Measurements from ENCODE around the gene XIAP.
"Not testable (repeated sequence)": the region's sequence is repeated elsewhere in the genome, so short reads cannot be mapped to it uniquely, and the experiment has no call there.

XIAP gene

GRCh38 chrX:123859846-123860838 lies at the start of gene XIAP:
Gene XIAP (plus strand): TSS chrX:123860053. CDS start chrX:123885663, 25,610 bp downstream.
- DNase-seq (ENCODE audit: low read depth) = peak; percentile 83

GRCh38 chrX:123814343-123814742 lies 45.5 kb upstream of the XIAP start:
- DNase-seq (ENCODE audit: low read depth) = no peak

- not testable (repeated sequence) for DNase-seq (ENCODE audit: low read depth)
These were observed 44.9 kb upstream of the XIAP start for GRCh38 chrX:123814934-123815394.

- no peak for DNase-seq (ENCODE audit: low read depth)
These were observed 42.5 kb upstream of the XIAP start for GRCh38 chrX:123817288-123817894.

DNA sequence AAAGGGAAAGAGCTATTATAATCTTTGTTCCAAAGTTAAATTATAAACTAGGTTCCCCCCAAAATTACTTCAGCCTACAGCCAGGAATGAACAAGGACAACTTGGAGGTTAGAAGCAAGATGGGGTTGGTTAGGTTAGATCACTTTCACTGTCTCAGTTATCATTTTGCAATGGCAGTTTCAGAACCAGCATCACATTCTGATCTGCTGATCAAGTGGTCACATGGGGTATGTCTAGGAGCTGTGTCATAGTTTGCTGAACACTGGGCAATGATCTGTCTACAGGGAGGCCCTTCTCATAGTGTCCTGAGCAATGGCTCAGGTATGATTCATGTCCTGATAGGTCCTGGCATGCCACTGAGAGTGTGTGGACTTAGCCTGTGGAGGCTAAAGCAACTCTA lies 41.6 kb upstream of the XIAP start:
- DNase-seq (ENCODE audit: low read depth) = no peak

GRCh38 chrX:123822965-123823364 lies 36.9 kb upstream of the XIAP start:
- no peak for DNase-seq (ENCODE audit: low read depth)

- DNase-seq (ENCODE audit: low read depth) = no peak
These were observed 29.5 kb upstream of the XIAP start for GRCh38 chrX:123830309-123830708.

DNA sequence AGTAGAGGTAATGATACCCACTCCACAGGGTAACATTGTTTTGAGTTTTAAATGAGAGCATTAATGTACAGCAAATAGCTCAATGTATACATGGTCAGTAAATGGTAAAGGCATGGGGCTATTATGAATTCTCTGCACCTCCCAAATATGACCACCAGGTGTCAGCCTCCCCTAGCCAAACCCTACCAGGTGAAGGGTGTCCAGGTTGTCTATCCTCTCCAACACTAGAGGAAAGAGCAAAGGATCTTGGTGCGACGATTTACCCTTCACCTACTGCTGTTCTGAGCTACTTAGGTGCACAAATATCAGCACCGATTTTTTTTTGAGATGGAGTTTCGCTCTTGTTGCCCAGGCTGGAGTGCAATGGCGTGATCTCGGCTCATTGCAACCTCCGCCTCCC lies 26.5 kb upstream of the XIAP start:
- DNase-seq (ENCODE audit: low read depth) = peak; percentile 34

DNA sequence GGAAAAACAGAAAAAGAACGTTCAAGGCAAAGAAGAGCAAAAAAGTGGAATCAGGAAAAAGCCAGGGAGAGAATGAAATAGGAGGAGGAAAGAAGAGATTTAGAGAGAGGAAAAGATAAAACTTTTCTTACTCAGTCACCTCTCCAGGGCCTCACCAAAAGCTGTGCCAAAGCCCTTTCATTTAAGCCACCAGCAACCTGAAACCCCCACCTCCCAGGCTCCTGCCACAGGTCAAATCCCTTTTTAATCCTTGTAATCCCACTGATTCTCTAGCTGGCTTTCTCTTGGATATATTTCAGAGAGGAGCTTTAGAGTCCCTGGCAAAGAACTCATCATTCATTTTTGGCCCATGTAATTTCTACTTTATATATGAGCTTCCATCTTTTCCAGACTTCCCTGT lies 25.7 kb upstream of the XIAP start:
- no peak for DNase-seq (ENCODE audit: low read depth)

DNA sequence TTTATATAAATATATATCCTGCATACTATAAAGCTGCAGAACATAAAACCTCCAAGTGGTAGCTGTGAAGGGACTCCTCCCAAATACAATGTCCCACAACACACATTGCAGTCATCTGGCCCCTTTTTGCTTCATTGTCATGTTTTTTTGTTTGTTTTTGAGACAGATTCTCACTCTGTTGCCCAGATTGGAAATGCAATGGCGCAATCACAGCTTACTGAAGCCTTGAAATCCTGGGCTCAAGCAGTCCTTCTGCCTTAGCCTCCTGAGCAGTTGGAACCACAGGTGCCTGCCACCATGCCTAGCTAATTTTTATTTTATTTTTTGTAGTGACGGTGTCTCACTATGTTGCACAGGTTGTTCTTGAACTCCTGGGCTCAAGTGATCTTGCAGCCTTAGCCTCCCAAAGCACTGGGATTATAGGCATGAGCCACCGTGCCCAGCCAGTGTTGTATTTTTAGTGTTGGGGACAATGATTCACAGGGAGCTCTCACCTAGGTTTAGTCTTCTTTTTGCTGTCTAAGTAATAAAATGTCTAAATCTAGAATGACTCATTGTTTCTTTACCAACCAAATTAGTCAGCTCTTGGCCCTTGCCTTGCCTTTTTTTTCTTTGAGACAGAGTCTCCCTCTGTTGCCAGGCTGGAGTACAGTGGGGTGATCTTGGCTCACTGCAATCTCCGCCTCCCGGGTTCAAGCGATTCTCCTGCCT lies 24.0 kb upstream of the XIAP start:
- DNase-seq (ENCODE audit: low read depth) = no peak

- not testable (repeated sequence) for DNase-seq (ENCODE audit: low read depth)
These were observed 14.7 kb upstream of the XIAP start for GRCh38 chrX:123845129-123845528.

GRCh38 chrX:123846577-123847038 lies 13.2 kb upstream of the XIAP start:
- no peak for DNase-seq (ENCODE audit: low read depth)

DNA sequence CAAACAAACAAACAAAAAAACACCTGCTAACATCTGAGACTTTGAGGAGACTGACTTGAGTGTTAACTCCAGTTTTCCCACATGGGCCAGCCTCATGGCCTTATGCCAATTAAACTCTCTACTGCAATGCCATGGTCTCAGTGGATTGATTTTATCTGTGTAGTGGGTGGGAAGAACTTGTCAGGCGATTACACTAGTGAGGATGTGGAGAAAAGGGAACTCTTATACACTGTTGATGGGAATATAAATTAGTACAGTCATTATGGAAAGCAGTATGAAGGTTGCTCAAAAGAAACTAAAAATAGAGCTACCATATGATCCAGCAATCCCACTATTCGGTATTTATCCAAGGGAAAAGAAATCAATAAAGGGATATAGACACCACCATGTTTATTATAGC lies 12.8 kb upstream of the XIAP start:
- DNase-seq (ENCODE audit: low read depth) = no peak

- no peak for DNase-seq (ENCODE audit: low read depth)
These were observed 10.8 kb upstream of the XIAP start for GRCh38 chrX:123849096-123849495.

- DNase-seq (ENCODE audit: low read depth) = not testable (repeated sequence)
These were observed 9.9 kb upstream of the XIAP start for GRCh38 chrX:123849906-123850305.

DNA sequence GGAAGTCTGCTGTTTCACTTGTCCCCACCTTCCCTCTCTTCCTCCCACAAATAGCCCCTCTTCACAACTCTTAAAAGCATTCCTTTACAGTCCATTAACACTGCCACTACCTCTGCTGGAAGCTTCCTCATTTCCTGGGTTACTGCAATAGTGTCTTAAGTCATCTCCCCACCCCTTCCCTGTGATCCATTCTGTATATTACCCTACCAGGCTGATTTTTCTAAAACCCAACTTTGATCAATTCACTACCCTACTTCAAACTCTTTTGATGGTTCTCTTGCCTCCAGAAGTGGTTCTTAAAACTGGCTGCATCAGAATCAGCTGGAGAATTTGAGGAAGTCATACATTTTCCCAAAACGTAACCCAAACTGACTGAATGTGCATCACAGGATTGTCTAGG lies 8.8 kb upstream of the XIAP start:
- DNase-seq (ENCODE audit: low read depth) = no peak

DNA sequence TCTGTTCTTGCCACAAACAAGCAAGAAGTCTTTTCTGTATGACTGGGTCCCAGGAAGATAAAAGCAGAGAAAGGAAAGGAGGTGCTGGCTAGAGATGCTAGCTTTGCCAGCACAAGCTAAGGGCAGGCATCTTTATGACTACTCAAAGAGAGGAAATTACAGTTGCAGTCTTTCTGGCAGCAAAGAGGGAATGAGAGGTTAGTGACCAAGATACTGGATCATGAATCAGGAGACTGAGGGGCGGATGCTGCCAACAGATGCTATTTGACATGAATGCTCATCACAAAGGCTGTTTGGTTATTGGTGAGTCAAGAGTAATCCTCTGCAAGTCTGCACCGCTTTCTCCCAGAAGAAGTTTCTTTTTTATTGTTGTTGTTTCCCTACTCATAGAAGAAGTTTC lies 5.5 kb upstream of the XIAP start:
- DNase-seq (ENCODE audit: low read depth) = no peak

DNA sequence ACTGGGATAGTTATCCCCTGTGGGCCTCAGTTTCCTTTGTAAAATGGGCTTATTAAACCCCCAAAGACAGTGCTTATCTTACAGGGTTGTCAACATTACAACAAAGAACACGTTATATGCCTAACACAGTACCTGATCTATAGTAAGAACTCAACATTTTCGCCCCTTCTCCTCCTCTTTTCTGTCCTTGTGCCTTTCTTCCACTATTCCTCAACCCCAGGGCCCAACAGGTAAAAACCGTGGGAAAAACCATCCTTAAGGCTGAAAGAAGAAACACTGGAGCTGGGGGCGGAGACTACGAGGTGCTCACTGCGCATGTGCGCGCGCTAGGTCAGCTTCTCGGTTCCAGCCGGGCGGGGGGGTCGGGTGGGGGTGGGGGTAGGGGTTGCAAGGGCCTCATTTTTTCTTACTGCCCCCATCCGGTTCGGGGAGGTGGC lies 426 bp upstream of the XIAP start:
- DNase-seq (ENCODE audit: low read depth) = no peak

- DNase-seq (ENCODE audit: low read depth) = no peak
These were observed 1.1 kb downstream of the XIAP start for GRCh38 chrX:123860983-123861382.

GRCh38 chrX:123869488-123869887 lies 9.6 kb downstream of the XIAP start:
- DNase-seq (ENCODE audit: low read depth) = no peak

DNA sequence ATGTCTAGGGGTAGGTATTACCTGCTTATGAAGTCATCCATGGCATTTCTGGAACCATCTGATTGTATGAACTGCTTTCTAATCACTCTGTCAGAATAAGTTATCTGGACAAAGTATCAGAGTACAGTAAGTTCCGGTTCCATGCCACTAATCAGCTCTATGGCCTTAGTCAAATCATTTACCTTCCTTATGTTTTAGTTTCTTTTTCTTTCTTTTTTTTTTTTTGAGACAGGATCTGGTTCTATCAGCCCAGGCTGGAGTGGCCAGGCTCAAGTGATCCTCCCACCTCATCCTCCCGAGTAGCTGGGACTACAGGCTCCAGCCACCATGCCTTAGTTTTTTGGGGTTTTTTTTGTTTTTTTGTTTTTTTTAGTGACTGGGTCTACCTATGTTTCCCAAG lies 11.5 kb downstream of the XIAP start:
- no peak for DNase-seq (ENCODE audit: low read depth)

GRCh38 chrX:123873956-123874355 lies 14.1 kb downstream of the XIAP start:
- DNase-seq (ENCODE audit: low read depth) = no peak

Data from fibroblast of the conjunctiva (primary cell).